ENCODE data around the gene LRRC10B.

The LRRC10B gene

GRCh38 chr11:61484541-61484940 is 24.0 kb upstream of the LRRC10B start:
- DNase-seq (ENCODE audit: extremely low spot score): no peak
- ChIA-PET POLR2A (no interaction called here), CTCF (interaction anchor here (1.0 to 5.3 kb wide), 2 partner anchors 10 to 33 kb away, joined by 4 to 28 read pairs; no protein-coding TSS in a partner anchor)
- no peak for TF ChIP-seq CTCF (IDR thresholded peaks at IDR 0.05; ENCODE audit: control extremely low read depth, extremely low read depth, low read depth, missing control alignments)

GRCh38 chr11:61485080-61485479 is 23.5 kb upstream of the LRRC10B start:
- DNase-seq (ENCODE audit: extremely low spot score): no peak
- POLR2A ChIA-PET: no interaction called here
- CTCF ChIA-PET: interaction anchor here (1.3 to 5.3 kb wide), 2 partner anchors 32 to 39 kb away, joined by 4 to 28 read pairs; no protein-coding TSS in a partner anchor
- TF ChIP-seq CTCF (IDR thresholded peaks at IDR 0.05; ENCODE audit: control extremely low read depth, extremely low read depth, low read depth, missing control alignments): no peak

- no peak for TF ChIP-seq CTCF (IDR thresholded peaks at IDR 0.05; ENCODE audit: control extremely low read depth, extremely low read depth, low read depth, missing control alignments)
- CTCF ChIA-PET: interaction anchor here (1.2 to 5.3 kb wide), 3 partner anchors 9 to 40 kb away, joined by 4 to 28 read pairs (median 5); no protein-coding TSS in a partner anchor
- DNase-seq (ENCODE audit: extremely low spot score): no peak
- POLR2A ChIA-PET: no interaction called here
Measured at GRCh38 chr11:61486011-61486620, 22.4 kb upstream of the LRRC10B start.

GRCh38 chr11:61486779-61487178 is 21.8 kb upstream of the LRRC10B start:
- ChIA-PET POLR2A (no interaction called here), CTCF (interaction anchor here (0.7 to 5.3 kb wide), 6 partner anchors 8 to 152 kb away, joined by 3 to 28 read pairs (median 4); no protein-coding TSS in a partner anchor)
- no peak for DNase-seq (ENCODE audit: extremely low spot score)
- TF ChIP-seq CTCF (IDR thresholded peaks at IDR 0.05; ENCODE audit: control extremely low read depth, extremely low read depth, low read depth, missing control alignments): no peak

GRCh38 chr11:61487342-61488025 is 21.1 kb upstream of the LRRC10B start:
- CTCF ChIA-PET: interaction anchor here (0.7 to 5.3 kb wide), 5 partner anchors 9 to 151 kb away, joined by 3 to 28 read pairs (median 4); no protein-coding TSS in a partner anchor

More at GRCh38 chr11:61487342-61488025, 21.1 kb upstream of the LRRC10B start:
- TF ChIP-seq CTCF (IDR thresholded peaks at IDR 0.05; ENCODE audit: control extremely low read depth, extremely low read depth, low read depth, missing control alignments): no peak
- POLR2A ChIA-PET: no interaction called here
- no peak for DNase-seq (ENCODE audit: extremely low spot score)
